HG03571 (cell line): Measurements from ENCODE around the gene GRIP2.

ENCODE experiments used
- ATAC-seq: cut with Tn5 transposase; IDR thresholded peaks from one replicate; pipeline ENCODE4 v1.9.1; 2021; ENCODE audit not compliant: unreplicated experiment

Gene GRIP2

GRCh38 chr3:14472471-14473351, 67.4 kb downstream of the GRIP2 start:
- ATAC-seq: no peak

DNA sequence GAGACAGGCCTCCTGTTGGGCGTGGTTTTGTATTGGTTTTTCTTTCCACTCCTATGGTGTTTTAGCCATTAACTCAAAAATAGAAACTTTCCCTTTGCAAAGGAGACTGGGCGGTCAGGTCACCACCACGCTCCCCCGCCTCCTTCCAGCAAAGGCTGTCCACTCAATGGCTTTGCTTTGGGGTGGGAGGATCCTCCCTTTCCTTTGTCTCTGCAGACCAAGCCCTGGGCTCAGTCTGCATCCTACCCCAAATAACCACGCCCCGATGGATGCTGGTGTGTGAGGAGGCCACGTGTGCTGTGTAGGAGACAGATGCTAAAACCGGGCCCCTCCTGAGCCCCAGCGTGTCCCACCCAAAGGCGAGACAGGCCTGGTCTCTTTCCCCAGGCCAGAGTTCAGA, 68.5 kb downstream of the GRIP2 start:
- ATAC-seq: no peak

- no peak for ATAC-seq
Measured at GRCh38 chr3:14471016-14471415, 69.1 kb downstream of the GRIP2 start.

DNA sequence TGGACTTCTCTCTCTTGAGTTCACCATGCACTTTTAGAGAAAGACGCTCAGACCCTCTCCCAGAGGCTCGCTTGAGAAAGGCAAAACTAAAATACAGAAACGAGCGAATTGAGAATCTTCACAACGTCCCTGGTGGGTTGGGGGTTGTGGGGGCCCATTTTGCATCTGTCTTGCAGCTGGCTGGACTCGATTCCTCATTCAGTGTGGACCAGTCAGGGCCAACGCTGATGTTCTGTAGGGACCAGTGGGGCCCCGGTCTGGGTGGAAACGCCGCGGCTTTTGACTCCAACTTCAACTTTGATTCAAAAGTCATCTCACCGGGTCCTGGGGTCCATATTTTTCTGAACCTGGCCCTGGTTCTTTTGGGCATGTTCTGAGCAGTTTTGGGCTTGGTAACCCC, 69.7 kb downstream of the GRIP2 start:
- ATAC-seq: no peak

DNA sequence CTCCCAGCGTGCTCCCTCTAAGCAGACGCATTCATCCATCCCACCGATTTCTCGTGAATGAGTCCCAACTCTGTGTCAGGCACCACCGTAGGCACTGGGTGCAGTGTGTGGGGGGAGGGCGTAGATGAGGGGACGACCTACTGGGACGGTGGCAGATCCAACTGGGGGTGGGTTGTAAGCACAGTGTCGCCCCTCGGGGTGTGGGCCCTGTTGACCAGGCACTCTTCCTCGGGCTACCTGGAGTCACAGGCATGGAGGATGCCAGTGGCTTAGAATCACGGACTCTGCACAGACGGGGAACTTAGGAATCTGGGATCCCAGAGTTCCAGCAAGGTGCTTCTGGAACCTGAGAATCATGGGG, 71.5 kb downstream of the GRIP2 start:
- ATAC-seq: no peak

DNA sequence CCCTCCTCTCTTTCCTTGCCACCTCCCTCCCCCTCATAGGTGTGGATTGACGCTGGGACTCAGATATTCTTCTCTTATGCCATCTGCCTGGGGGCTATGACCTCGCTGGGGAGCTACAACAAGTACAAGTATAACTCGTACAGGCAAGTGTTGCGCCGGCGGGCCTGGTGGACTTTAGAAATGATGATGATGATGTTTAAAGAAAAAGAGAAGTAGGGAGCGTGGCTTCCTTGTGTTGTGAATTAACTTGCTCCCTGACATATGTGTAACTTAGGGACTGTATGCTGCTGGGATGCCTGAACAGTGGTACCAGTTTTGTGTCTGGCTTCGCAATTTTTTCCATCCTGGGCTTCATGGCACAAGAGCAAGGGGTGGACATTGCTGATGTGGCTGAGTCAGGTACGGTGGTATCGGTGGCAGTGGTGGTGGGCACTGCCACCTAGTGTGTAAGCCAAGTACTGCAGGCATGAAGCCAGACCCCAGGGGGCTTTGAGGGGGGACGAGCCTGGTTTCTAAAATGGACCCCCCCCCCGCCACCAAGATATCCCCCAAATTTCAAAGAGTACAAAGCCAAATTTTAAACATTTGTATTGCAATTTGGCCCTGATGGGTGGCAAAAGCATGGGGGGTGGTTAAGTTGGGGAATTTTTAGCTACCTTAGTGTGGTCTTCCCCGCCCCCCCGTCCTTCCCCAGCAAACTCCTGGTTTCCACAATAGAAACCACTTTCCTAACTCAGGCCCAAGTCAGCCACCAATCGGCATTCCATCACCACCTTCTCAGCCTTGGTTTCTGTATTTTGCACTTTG, 72.1 kb downstream of the GRIP2 start:
- ATAC-seq: no peak

DNA sequence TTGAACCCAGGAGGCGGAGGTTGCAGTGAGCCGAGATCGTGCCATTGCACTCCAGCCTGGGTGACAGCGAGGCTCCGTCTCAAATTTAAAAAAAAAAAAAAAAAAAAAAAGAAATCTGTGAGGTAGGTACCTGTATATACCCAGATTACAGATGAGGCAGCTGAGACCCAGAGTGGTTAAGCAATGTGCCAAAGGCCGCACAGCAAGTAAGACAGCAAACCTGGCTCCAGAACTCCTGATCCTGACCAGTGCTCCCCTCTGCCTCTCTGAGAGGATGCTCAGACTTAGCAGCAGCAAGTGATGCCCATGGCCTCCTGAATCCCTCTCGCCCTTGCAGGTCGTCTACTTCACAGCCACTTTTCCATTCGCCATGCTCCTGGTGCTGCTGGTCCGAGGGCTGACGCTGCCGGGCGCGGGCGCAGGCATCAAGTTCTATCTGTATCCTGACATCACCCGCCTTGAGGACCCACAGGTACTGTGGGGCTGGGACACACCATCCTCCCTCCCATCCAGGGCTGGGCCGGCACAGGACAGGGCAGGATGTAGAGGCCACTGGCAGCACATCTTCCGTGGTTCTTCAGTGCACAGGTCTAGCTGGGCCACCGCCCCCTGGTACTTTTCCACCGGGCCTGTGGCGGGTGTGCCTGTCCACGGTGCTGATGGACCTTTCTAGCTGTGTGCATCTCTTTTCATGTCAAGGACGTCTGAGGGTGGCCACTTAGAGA, 73.8 kb downstream of the GRIP2 start:
- no peak for ATAC-seq

DNA sequence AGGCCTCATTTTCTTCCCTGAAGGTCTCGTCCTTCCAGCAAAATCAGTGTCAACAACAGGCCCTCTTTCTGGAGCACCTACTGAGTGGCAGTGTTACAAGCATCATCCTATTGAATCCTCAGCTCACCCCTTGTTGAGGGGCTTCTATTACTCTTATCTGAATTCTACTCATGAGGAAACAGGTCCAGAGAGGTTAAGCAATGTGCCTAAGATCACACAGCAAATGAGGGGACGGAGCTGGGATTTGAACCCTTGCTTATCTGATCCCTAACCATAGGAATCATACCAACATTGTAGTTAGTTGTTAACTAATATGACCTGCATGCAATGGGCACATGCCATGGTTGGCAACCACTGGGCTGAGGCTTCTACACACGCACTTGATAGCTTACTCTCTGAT, 74.7 kb downstream of the GRIP2 start:
- no peak for ATAC-seq

- ATAC-seq: no peak
Measured at GRCh38 chr3:14464521-14464920, 75.6 kb downstream of the GRIP2 start.

DNA sequence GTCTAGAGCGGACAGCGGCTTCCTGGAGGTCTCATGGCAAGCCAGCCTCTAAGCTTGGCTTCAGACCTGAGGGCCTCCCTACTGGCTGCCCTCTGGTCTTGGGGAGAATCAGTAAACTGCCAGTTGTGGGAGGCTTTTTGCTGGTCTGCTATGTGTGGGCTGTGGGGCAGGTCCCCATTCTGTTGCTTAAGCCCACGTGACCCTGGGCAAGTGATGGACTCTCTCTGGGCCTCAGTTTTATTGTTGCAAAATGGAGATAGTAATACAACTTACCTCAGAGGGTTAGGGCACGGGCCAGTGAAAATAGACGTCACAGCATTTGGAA, 76.0 kb downstream of the GRIP2 start:
- no peak for ATAC-seq

GRCh38 chr3:14463330-14464140, 76.6 kb downstream of the GRIP2 start:
- no peak for ATAC-seq

- ATAC-seq: no peak
Measured at GRCh38 chr3:14462738-14463137, 77.4 kb downstream of the GRIP2 start.

GRCh38 chr3:14461748-14462324, 78.3 kb downstream of the GRIP2 start:
- no peak for ATAC-seq

GRCh38 chr3:14461006-14461747, 79.0 kb downstream of the GRIP2 start:
- no peak for ATAC-seq

GRCh38 chr3:14460342-14461005, 79.7 kb downstream of the GRIP2 start:
- no peak for ATAC-seq

- no peak for ATAC-seq
Measured at GRCh38 chr3:14459787-14460186, 80.4 kb downstream of the GRIP2 start.

- ATAC-seq: no peak
Measured at GRCh38 chr3:14459384-14459783, 80.8 kb downstream of the GRIP2 start.

DNA sequence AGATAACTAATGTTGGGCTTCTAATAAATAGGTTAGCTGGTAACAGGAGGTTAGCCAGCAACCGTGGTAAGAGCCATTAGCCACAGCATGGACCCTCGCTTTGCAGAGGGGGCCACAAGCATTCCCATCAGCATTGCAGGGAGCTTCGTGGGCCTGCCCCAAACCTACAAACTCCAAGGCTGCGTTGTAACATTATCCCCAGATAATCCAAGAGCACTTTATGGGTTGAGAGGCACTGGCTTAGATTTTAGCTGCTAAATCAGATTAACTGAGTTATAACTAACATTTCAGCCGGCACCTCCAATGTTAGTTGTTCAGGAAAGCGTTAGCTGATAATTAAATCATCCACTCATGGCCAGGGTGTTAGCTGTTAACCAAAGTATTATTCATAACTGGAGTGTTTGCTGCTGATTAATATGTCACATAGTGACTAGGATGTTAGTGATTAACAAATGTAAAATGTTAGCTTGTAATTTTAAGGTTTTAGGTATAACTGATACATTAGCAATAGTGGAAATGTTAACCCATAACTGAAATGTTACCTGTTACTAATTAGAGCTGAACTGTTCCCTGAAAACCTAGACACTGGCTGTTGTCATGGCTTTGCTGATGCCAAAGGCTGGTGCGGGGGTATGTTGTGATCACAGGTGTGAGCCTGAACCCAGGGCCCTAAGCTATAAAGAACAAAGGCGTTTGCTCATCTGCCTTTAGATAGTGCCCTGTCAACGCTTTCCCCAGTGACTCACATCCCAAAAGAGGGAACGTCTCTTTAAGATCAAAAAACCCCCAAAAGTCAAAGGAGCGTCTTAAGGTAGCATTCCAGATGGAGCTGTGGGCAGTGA, 81.5 kb downstream of the GRIP2 start:
- peak; percentile 44 for ATAC-seq
